ENCODE data around the gene SNX21.
"Not testable (repeated sequence)": the region's sequence is repeated elsewhere in the genome, so short reads cannot be mapped to it uniquely, and the experiment has no call there.

DNA sequence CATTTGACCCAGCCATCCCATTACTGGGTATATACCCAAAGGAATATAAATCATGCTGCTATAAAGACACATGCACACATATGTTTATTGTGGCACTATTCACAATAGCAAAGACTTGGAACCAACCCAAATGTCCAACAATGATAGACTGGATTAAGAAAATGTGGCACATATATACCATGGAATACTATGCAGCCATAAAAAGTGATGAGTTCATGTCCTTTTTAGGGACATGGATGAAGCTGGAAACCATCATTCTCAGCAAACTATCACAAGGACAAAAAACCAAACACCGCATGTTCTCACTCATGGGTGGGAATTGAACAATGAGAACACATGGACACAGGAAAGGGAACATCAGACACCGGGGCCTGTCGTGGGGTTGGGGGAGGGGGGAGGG is 35.6 kb upstream of the SNX21 start:
- TF ChIP-seq CHD2 (IDR thresholded peaks at IDR 0.05; ENCODE audit: low read depth, low read length); ZNF133 (CRISPR knock-in tag; IDR thresholded peaks at IDR 0.05); RNF2 (IDR thresholded peaks at IDR 0.05): not testable (repeated sequence)
- TF ChIP-seq, protein P1, sequence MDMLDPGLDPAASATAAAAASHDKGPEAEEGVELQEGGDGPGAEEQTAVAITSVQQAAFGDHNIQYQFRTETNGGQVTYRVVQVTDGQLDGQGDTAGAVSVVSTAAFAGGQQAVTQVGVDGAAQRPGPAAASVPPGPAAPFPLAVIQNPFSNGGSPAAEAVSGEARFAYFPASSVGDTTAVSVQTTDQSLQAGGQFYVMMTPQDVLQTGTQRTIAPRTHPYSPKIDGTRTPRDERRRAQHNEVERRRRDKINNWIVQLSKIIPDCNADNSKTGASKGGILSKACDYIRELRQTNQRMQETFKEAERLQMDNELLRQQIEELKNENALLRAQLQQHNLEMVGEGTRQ (CRISPR knock-in tag; IDR thresholded peaks at IDR 0.05), result not testable (repeated sequence)
